K562 (cell line): Measurements from ENCODE around the gene PSMD4.

Source experiments
- BHLHE40 ChIP-seq: IDR thresholded peaks from 2 replicates; pipeline ENCODE4 v1.6.1; 2011; ENCODE audit warnings: low read length, improper control_type of control experiment
- CLOCK ChIP-seq: fragments of 250-450 bp; sonication (Bioruptor Pico); IDR thresholded peaks from 2 replicates; pipeline ENCODE4 v1.4.0; 2020; ENCODE audit warnings: mild to moderate bottlenecking, moderate library complexity, borderline replicate concordance
- CTCF ChIP-seq, 3 experiments: IDR thresholded peaks in 2 of 3; conservative IDR thresholded peaks in 1 of 3; 2 replicates each; pipeline ENCODE4 v1.5.1; 2011 to 2012; ENCODE audit warnings: low read length in 3 of 3, mild to moderate bottlenecking in 3 of 3, control low read depth in 2 of 3, improper control_type of control experiment in 1 of 3, inconsistent platforms in 1 of 3, low read depth in 1 of 3, mixed read lengths in 1 of 3, moderate library complexity in 1 of 3; ENCODE audit not compliant: insufficient read depth in 2 of 3
- SRF ChIP-seq, 2 experiments: fragments of 250-450, 450-650 bp in 1 of 2; sonication (Bioruptor Pico) in 1 of 2; sonication (generic) in 1 of 2; formaldehyde crosslinking; IDR thresholded peaks; 2 replicates each; pipeline versions ENCODE4 v1.5.0 to v1.5.1; 2020 to 2022; ENCODE audit warnings: mild to moderate bottlenecking in 1 of 2, missing genetic modification reagents in 1 of 2
- STAT6 ChIP-seq: sonication (generic); formaldehyde crosslinking; IDR thresholded peaks from 2 replicates; pipeline ENCODE4 v1.8.1; 2023; ENCODE audit warnings: mild to moderate bottlenecking, missing genetic modification reagents
- ZBTB8A ChIP-seq: fragments of 450-650 bp; IDR thresholded peaks from 2 replicates; pipeline ENCODE4 v1.6.1; 2018; ENCODE audit warnings: mild to moderate bottlenecking, moderate library complexity; ENCODE audit not compliant: partially characterized antibody

- TF ChIP-seq SRF (CRISPR knock-in tag; IDR thresholded peaks at IDR 0.05): no peak
- TF ChIP-seq BHLHE40: no peak
- TF ChIP-seq STAT6 (CRISPR knock-in tag): no peak
- no peak for TF ChIP-seq CTCF (IDR thresholded peaks at IDR 0.05 in 2 of 3, conservative IDR thresholded peaks at IDR 0.05 in 1 of 3; ENCODE audit: insufficient read depth in 2 of 3, low read depth in 1 of 3, low read length in 3 of 3)
- no peak for TF ChIP-seq ZBTB8A
- no peak for TF ChIP-seq CLOCK (CRISPR knock-in tag)
Observed at GRCh38 chr1:151312411-151312810, 57.9 kb downstream of the PSMD4 start.
